ENCODE results near the gene LRRC8A.
"Not testable (repeated sequence)": the region's sequence is repeated elsewhere in the genome, so short reads cannot be mapped to it uniquely, and the experiment has no call there.

The LRRC8A gene

DNA sequence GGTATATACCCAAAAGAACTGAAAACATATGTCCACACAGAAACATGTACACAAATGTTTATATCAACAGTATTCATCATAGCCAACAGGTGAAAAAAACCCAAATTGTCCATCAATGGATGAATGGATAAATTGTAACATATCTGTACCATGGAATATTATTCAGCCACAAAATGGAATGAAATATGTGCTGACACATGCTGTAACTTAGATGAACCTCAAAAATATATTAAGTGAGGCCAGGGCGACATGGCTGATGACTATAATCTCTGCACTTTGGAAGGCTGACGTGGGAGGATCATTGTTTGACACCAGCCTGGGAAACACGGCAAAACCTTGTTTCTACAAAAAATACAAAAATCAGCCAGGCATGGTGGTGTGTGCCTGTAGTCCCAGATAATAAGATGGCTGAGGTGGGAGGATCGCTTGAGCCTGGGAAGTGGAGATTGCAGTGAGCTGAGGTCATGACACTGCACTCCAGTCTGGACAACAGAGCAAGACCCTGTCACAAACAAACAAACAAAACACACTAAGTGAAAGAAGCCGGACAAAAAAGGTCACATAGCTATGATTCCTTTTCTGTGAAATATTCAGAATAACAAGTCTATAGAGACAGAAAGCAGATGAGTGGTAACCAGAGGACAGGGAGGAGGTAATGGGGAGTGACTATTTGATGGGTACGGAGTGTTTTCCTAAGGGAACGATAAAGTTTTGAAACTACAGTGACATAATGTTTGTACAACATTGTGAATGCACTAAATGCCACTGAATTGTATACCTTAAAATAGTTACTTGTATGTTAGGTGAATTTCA lies 11.6 kb upstream of the LRRC8A start:
- no peak for DNase-seq

DNA sequence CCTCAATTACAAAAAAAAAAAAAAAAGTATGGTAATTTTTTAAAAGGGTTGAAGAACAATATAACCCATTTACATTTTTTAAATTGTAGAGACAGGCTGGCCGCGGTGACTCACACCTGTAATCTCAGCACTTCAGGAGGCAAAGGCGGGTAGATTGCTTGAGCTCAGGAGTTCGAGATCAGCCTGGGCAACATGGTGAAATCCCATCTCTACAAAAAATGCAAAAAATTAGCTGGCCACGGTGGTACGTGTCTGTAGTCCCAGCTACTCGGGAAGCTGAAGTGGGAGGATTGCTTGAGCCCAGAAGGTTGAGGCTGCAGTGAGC lies 11.0 kb upstream of the LRRC8A start:
- not testable (repeated sequence) for DNase-seq

DNA sequence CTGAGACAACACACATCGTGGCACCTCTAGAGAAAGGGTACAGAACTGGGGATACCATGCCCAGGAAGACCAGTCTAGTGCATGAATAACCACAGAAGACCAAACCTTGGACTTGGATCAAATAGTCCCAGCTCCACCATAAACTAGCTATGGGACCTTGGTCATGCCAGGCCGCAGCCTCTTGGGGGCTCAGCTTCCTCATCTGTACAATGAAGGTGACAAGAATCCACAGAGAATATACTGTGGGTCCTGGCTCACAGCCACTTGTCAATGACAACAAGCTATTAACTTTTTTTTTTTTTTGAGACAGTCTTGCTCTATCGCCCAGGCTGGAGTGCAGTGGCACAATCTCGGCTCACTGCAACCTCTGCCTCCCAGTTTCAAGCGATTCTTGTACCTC lies 4.1 kb upstream of the LRRC8A start:
- no peak for DNase-seq

DNA sequence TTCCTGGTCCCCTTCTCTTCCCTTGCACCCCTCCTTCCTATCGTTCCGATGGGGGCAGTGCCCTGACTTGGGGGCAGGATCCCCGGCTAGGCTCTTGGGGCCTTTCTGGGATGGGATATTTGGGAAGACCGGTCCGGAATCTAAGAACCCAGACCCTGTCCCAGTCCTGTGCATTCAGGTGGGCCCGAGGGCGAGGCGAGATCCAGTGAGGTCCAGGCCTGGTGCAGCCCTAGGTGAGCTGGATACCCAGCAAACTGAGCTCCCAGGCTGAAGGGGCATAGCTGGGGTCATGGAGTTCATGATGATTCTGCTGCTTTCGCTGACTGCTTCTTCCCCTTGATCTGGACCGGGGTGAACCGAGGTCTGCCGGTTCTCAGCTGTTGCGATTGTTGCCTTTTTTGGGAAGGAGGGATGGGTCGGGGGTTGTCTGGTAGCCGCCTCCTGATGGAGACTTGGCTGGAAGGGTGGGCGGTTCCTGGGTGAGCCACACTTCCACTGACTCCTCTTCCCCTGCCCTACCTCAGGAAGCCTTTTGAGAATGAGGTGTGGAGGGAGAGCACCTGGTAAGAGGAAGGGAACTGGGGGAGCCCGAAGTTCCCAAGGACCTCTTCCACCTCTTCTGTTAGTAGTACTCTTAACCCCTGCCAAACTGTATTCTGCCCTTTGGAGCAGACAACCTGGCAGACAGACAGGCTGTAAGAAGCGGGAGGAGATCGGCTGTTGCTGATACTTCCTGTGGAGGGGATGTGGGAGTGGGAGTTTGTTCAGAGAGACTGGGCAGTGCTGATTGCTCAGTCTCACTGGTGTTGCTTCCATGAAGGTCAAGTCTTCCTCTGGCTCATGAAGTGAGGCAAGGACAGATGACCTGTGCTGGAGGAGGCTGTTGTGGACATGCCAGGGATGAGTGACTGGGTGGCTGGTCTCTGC lies 1.0 kb downstream of the LRRC8A start:
- DNase-seq, result peak in 1 of 2 donors; percentile 62

DNA sequence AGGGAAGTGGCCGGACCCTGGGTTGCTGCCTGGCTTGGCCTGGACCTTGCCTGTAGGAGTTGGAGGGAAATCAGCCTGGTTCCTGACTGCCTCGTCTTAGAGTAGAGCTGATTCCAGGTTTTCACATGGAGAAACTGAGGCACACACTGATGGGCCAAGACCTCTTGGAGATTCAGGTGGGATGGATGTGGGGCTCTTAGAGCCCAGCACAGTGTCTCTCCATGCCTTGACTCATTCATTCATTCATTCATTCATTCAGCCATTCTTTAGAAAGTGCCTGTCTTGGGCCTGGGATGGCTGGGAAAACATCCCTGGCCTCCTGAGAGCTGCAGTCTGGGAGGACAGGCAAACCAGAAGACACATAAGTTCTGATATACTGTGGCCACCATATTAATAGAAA lies 2.2 kb downstream of the LRRC8A start:
- DNase-seq, result no peak

DNA sequence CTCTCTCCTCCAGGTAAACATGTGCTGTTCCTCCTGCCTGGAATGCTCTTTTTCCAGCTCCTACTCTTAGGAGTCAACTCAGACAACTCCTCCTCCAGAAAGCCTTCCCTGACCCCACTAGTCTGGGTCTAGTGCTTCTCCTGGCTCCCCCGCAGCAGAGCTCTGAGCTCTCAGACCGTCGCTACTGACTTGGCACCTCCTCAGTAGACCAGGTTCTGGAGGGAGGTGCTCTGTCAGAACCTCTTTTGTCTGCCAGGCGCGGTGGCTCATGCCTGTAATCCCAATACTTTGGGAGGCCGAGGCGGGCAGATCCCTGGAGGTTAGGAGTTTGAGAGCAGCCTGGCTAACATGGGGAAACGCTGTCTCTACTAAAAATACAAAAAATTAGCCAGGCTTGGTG lies 3.4 kb downstream of the LRRC8A start:
- no peak for DNase-seq

DNA sequence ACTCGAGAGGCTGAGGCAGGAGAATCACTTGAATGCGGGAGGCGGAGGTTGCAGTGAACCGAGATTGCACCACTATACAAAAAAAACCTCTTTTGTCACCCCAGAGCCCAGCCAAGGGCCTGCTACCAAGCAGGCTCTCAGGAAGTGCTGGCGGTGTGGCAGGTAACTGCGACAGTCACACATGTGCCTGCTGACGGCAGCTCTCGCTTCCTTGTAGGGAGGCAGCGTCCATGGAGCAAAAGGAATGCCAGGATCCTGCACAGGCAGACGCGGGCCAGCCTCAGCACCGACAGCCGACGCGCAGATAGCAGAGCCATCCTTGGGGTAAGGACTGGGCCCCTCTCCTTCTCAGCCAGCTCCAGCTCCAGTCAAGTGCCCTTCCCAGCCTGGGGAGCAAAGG lies 3.9 kb downstream of the LRRC8A start:
- no peak for DNase-seq

DNA sequence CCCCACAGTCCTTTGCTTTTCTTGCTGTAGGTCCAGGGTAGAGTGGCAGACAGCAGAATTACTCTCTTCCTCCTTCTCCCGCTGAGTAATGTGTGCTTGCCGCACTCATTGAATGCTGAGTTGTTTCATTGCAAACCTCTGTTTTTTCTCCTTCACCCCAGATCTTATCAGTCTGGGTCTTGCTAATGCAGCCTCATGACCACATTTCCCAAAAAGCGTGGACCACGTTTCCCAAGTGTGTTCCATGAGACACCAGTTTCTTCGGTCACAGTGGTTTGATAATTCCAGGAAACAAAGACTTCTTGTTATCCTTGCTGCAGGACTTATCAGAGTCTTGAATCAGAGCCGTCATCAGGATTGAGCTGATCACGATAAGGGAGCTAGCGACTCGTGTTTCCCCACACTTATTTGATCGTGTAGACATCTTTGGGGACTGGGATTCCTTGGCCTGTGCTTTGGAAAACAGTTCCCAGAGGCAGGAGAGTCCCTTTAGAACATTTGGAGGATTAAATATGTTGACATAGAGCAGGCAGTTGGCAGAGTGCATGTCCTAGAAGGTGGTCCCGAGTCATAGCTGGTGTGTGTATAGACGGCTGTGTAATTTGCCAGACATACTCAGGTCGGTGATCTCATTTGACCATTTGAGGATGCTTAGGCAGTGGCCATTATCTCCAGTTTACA lies 4.4 kb downstream of the LRRC8A start:
- DNase-seq, result no peak

DNA sequence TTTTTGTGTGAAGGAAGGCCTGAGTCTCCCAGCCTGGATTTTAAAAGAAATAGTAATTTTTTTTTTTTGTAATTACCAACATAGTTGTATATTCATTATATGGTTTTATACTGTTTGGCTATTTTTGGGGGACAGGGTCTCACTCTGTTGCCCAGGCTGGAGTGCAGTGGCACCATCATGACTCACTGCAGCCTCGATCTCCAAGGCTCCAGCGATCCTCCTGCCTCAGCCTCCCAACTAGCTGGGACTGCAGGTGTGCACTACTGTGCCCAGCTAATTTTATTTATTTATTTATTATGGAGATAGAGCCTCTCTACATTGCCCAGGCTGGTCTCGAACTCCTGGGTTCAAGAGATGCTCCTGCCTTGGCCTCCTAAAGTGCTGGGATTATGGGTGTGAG lies 5.1 kb downstream of the LRRC8A start:
- no peak for DNase-seq

DNA sequence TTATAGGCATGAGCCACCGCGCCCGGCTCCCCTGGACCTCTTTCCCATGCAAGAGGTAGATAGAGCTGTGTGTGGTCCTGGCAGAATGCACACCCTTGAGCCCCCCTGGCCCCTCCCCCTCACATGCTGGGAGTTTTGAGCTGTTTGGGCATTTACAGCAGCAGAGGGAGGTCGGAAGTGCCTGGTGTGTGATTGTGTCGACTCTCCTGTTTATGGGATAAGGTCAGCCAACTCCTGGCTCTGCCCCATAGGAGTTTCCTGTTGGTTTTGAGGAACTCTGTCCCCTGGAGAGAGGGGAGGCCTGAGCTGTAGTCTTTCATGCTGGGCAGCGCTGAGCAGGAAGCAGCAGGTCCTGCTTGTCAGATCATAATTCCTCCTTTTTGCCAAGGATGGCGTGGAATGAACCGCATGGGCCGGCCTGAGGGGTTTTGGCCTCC lies 6.0 kb downstream of the LRRC8A start:
- no peak for DNase-seq

DNA sequence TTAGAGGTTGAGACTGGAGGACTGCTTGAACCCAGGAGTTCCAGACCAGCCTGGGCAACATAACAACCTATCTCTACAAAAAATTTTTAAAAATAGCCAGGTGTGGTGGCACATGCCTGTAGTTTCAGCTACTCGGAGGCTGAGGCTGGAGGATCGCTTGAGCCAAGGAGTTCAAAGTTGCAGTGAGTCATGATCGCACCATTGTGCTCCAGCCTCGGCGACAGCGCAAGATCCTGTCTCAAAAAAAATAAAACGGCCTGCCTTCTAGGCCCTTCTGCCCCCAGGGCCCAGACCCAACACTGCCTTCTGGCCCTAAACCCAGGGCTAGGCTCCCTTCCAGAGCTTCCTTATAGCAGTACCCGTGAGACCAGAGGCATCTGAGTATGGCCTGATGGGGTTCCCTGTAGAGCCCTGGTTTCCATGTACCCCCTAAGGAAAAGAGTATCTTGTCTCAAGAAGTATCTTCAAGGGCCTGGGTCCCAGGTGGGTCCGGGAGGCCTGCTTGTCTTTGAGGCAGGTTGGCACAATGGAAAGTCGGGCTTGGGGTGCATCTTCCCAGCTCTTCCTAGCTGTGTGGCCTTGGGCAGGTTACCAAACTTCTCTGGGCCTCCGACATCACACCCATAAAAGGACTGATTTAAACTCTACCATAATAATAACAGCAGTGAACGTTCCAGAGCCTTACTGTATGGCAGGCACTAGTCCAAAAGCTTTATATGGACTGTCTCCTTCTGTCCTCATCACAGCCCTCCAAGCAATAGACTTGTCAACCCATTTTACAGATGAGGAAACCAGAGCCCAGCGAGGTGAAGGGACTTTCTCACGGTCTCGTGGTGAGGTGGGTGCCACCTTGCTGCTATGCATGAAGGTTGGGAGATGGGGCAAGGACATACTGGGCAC lies 9.6 kb downstream of the LRRC8A start:
- DNase-seq, result no peak

DNA sequence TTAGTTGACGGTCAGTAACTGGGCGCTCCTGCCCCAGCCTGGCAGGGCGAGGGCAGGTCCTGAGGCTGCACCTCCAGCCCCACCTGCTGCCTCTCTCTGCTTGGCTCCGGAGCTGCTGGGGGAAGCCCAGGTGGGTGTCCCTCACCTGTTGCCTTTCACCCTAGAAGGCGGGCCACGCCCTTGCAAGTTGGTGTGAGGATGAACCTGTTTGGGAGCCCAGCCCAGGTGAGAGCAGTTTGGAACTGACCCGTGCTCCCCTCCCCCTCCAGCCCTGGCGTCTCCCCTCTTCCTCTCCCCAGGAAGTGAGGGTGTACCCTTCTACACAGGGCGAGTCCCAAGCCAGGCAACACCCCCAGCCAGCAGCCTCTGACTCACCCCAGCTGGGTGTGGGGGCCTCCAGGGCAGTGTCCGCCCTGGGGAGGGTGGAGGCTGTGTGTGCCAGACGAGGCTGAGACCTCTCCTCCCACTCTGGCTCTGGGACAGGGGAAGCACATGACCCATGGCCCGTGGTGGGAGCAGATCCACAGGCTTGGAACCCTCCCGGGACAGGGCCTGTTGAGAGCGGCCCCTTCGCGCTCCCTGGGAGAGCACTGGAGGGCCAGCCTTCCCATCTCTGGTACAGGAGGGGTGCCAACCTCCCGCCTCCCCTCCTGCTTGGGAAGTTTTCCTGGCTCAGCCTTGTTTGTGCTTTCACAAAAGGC lies 10.4 kb downstream of the LRRC8A start:
- peak; percentile 31 to 81 for DNase-seq

DNA sequence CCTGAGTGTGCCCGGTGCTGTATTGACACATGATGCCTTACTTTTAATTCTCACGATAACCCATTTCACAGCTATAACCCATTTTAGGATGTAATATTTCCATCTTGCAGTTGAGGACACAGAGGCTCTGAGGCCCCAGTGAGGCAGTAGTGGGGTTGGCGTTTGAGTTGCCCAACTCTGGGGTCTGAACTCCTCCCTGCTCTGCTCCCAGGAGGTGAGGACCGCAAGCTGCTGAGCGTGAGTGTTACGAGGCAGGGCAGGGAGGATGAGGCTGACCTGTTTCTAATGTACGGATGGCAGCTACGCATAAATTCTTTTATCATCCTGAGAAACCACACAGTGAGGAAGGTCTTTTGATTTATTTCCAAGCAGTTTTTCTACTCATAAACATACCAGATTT lies 11.4 kb downstream of the LRRC8A start:
- no peak for DNase-seq

DNA sequence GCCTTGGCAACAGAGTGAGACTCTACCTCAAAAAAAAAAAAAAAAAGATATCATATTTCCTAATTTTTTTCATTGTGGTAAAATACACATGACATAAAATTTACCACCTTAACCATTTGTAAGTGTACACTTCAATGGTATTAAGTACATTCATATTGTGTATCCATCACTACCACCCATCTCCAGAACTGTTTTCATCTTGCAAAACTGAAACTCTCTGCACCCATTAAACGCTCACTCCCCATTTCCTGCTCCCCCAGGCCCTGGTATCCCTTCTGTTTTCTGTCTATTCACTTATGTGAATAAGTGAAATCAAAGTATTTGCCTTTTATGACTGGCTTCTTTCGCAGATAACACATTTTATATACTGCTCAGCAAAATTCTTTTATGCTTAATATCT lies 12.8 kb downstream of the LRRC8A start:
- no peak for DNase-seq

DNA sequence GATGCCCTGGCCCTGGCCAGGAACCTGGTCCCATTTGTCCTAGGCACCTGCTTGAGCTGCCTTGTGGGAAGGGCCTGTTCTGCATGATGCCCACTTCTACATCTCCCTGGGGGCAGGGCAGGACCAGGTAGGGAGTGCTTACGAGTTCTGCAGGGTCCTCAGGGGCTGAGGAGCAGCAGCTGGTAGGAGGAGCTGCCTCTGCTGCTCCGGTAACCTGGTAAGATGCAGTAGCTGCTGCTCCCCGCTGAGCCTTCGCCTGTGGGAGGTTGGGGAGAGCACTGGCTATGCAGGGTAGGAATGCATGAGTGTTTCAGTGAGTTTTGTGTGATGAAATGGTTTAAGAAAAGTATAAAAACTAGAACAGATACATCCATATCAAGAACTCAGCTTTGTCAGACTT lies 13.6 kb downstream of the LRRC8A start:
- DNase-seq, result no peak

DNA sequence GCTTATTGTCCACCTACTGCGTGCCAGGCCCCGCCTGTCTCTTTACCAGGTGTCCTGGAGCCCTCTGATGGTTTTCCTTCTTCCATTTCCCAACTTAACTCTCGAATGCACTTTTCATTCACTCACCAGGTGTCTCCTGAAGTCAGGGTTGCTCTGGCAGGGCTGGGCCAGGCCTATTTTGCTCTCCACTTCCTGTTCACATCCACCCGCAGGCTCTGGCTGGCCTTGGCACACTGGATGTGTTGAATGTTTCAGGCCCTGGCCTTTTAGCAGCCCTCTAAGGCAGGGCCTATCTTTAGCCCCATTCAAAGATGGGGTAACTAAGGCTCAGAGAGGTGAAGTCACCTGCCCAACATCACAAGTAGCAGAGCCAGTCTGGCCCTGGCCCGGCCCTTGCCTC lies 16.4 kb downstream of the LRRC8A start:
- no peak for DNase-seq

DNA sequence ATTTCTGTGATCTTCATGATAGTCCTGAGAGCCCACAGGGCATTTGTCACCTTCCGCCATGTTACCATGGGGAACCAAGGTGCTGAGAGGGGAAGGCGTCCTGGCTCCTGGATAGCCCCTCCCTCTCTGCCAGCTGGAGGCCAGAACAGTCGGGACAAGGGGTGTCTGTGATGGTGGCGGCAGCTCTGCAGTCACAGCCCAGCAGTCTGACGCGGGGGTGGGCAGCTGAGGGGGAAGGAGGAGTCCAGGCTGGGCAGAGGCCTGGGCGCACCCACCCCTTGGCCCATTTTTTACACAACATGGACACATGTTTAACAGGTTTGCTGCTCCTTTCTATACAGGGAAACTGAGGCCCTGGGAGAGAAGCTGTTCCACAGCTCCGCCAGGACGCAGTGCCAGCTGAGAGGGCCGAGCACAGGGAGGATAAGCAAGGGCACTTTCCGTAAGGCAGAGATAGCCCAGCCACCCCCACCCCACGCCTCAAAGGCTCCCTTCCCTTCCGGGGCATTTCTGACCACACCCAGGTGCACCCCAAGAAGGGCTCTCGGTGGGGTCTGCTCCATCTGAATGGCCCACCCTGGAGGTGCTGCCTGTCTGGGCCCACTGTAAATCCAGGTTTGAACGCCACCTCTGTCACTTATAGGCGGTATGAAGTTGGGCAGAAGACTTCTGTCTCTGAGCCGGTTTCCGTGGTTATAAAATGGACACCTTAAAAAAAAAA lies 17.1 kb downstream of the LRRC8A start:
- no peak for DNase-seq

DNA sequence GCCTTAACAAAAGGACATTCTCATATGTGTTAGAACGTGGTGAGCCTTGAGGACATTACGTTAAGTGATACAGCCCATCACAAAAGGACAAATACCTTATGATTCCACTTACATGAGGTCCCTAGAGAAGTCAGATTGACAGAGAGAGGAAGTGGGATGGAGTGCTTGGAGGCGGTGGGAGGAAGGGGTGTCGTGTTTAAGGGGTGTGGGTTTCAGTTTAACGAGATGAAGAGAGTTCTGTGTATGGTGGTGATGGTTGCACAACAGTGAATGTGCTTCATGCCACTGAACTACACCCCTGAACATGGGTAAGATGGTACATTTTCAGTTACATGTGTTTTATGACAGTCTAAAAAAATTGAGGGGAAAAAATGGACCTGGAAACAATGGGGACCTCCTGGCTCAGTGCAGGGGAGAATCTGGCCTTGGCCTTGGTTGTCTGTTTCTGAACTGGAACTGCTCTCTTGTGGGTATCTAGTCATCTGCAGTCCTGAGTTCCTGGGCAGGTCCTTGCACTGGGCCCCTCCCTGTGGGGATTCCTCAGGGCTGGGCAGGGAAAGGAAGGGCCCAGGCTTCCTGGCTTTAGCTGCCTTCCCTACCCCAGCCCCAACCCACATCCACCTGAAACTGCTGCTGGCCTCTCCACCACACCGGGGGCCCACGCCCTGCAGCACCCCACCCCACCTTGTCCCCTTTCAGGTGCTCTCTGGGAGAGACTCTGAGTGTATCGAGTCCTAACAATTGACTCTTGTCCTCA lies 17.8 kb downstream of the LRRC8A start:
- peak in 1 of 2 donors; percentile 43 for DNase-seq

DNA sequence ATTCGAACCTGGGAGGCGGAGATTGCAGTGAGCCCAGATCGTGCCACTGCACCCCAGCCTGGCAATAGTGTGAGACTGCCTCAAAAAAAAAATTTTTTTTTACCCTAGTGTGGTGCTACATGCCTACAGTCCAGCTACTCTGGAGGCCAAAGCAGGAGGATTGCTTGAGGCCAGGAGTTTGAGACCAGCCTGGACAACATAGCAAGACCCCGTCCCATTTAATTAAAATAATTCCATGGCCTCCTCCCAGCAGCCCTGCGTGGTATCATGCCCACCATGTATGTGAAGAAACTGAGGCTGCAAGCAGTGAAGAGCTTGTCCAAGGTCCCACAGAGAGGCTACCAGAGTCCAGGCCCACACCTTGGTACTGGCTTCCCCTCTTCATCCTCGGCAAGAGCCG lies 19.4 kb downstream of the LRRC8A start:
- no peak for DNase-seq

DNA sequence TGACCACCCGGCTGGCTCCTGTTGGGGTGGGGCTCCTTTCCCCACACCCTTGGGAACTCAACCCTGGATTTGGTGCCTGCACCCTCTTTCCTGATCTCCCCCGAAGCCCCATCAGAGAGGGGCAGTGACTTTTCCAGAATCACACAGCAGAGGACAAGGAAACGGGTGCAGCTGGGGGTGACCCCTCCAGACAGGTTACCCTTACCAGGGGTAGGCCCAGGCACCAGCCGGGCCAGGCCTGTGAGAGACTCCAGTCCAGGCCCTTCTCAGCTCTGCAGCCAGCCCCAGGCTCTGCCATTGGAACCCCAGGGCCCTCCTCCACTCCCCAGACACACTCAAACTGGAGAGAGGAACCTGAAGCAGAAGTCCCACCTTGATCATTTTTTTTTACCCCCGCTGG lies 19.9 kb downstream of the LRRC8A start:
- DNase-seq, result no peak
